Ammon's horn (tissue), 1 donor: Measurements from ENCODE around the gene ZNF497.
A peak's percentile ranks its signal among the peaks of the same experiment; 100 is the strongest.

Experiments used
- DNase-seq: peaks from one replicate; pipeline ENCODE4 v3.0.0-alpha.2; 2016; ENCODE audit warnings: low spot score

The ZNF497 gene

DNA sequence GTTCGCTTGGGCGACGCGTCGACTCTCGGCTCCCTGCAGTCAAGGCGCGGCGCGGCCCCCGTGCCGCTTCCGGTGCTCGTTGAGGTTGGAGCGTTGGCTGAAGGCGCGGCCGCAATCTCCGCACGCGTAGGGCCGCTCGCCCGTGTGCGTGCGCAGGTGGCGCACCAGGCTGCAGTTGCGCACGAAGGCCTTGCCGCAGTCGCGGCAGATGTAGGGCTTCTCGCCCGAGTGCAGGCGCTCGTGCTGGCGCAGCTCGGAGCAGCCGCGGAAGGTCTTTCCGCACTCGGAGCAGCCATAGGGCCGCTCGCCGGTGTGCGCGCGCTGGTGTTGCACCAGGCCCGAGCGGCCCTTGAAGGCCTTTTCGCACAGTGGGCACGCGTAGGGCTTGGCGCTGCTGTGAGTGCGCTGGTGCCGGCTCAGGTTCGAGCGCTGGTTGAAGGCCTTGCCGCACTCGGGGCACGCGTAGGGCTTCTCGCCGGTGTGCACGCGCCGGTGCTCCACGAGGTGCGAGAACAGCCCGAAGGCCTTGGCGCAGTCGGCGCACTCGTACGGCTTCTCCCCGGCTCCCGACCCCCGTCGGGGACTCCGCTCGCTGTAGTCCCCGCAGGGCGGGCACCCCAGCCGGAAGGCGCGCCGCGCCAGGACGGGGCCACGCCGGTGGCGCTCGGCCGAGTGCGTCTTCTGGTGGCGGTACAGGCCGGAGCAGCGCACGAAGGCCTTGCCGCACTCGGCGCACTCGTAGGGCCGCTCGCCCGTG lies 5.3 kb upstream of the ZNF497 start:
- no peak for DNase-seq

GRCh38 chr19:58366585-58367430 lies 4.3 kb upstream of the ZNF497 start:
- no peak for DNase-seq

GRCh38 chr19:58364146-58364545 lies 1.6 kb upstream of the ZNF497 start:
- no peak for DNase-seq

- peak; percentile 54 for DNase-seq
Observed at GRCh38 chr19:58361900-58362271, 665 bp downstream of the ZNF497 start.

GRCh38 chr19:58357481-58358145 lies 4.9 kb downstream of the ZNF497 start:
- DNase-seq, result no peak

GRCh38 chr19:58356766-58357480 lies 5.6 kb downstream of the ZNF497 start:
- no peak for DNase-seq

DNA sequence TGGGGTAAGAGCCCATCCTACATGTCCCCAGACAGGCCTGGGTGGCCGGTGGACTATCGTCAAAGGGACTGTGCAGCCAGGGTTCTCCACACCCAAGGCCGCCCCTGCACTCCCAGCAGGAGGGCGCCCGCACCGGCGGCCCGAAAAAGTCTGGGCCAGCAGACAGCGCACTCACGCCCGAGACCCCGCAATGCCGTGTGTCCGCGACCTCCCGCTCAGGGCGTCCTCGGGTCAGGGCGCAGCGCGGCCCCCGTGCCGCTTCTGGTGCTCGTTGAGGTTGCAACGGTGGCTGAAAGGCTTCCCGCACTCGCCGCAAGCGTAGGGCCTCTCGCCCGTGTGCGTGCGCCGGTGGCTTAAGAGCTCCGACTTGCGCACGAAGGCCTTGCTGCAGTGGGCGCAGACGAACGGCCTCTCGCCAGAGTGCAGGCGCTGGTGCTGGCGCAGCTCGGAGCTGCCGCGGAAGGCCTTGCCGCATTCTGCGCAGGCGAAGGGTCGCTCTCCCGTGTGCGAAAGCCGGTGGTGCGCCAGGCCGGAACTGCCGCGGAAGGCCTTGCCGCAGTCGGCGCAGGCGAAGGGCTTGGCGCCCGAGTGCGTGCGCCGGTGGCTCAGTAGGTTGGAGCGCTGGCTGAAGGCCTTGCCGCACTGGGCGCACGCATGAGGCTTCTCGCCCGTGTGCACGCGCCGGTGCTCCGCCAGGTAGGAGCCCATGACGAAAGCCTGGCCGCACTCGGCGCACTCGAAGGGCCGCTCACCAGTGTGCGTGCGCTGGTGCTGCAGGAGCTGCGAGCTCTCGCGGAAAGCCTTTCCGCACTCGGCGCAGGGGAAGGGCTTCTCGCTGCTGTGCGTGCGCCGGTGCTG lies 6.4 kb downstream of the ZNF497 start:
- DNase-seq, result no peak

GRCh38 chr19:58355215-58355796 lies 7.2 kb downstream of the ZNF497 start:
- no peak for DNase-seq

GRCh38 chr19:58354478-58355030 lies 8.0 kb downstream of the ZNF497 start:
- no peak for DNase-seq

- DNase-seq, result no peak
Observed at GRCh38 chr19:58353717-58354477, 8.7 kb downstream of the ZNF497 start.

DNA sequence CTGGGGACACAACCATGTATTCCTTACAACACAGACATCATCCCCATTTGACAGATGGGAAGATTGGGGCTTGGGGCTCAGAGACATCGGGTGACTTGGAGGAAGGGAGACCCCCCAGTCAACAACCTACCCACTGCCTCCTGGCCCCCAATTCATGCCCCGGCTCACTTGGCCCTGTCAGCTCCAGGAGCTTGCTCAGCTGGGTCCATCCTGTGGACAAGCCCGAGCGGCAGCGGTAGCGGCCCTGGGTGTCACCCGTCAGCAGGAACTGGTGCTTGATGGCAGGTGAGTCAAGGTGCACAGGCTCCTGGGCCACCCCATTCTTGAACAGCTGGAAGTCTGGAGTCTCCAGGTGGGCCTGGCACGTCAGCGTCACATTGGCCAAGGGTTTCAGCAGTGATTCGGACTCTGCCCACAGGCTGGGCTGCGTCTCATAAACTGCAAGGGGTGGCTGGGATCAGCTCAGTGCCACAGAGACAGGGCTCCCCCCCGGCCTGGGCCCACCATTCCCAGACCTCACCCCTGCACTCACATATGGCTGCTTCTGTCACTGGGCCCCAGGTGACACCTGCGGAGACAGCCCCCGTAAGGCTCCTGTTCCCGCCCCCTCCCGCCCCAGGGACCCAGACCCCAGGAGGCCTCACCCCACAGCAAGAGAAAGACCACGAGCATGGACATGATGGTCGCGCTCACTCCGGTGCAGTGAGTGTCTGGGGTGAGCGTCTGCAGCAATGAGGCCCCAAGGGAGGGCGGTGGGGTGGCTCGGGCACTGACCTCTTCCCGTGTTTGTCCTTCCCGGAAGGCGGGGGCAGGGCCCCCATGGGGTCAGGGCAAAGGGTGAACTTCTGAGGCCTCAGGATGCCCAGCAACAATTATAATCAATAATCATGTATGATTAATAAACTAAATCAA lies 9.5 kb downstream of the ZNF497 start, which contains the start of gene A1BG:
Gene A1BG (minus strand): TSS at position 733 of the 912 bp plus-strand sequence. CDS start 55 bp downstream, at position 678.
- no peak for DNase-seq

- DNase-seq, result no peak
Observed at GRCh38 chr19:58351990-58352755, 10.4 kb downstream of the ZNF497 start.

DNA sequence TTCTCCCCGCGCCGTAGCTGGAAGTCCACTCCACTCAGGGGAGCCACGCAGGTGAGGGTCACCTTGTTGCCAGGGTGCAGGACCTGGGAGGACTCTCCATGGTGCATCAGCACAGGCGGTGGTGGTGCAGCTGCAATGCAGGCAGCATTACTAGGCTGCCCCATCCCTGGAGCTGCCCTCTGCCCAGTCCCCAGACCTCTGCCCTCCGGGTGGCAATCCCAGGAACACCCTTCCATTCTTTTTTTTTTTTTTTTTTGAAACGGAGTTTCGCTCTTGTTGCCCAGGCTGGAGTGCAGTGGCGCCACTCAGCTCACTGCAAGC lies 11.0 kb downstream of the ZNF497 start:
- DNase-seq, result no peak

- DNase-seq, result no peak
Observed at GRCh38 chr19:58350871-58351557, 11.5 kb downstream of the ZNF497 start.

DNA sequence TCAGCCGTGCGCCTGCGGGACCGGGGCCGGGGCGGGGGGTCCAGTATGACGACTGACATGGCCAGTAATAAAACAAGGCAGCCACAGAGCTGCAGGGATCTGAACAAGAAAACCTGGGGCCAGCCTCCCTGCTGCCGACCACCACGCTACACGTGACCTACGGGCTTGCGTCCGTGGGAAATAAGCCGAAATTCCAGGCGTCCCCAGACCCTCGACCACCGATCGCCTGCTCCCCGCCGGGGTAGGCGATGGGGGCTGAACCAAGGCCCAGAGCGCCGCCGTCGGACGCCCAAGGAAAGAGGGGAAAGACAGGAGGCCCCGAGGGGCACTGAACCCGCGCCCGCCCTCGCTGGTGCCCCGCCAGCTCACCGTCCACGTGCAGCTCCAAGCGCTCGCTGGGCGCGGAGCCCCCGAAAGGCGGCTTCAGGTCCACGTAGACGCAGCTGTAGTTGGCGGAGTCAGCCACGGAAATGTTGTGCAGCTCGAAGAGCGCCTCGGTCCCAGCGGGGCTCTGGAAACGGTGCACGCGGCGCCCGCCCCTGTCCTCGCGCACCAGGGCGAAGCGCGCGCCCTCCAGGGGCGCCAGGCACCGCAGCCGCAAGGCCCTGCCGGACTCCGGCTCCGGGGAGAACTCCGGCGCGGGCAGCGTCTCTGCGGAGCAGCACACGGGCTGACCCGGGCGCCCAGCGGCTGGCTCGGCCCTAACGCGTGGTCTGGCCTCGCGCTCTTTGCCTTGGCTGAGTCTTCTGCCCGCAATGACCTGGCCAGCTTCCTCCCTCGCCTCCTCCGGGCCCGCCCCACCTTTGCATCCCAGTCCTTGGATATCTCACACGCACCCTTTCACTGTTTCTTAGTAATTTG lies 12.3 kb downstream of the ZNF497 start:
- DNase-seq, result no peak

DNA sequence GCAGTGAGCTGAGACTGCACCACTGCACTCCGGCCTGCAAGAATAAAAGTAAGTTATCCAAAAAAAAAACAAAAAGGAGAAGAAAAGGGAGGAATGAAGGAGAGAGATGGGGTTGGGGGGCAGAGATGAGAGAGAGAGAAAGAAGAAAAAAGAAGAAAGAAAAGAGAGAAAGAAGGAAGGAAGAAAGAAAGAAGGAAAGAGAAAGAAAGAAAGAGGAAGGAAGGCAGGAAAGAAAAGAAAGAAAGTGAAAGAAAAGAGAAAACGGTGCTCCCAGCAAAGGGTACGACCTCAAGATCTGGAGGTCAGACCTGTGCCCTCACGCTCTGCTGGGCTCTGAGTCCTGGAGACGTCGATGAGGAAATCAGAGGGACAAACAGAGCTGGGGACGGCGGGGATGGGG lies 13.0 kb downstream of the ZNF497 start:
- DNase-seq, result no peak
